ENCODE results near the gene CPNE9.

CPNE9 gene

DNA sequence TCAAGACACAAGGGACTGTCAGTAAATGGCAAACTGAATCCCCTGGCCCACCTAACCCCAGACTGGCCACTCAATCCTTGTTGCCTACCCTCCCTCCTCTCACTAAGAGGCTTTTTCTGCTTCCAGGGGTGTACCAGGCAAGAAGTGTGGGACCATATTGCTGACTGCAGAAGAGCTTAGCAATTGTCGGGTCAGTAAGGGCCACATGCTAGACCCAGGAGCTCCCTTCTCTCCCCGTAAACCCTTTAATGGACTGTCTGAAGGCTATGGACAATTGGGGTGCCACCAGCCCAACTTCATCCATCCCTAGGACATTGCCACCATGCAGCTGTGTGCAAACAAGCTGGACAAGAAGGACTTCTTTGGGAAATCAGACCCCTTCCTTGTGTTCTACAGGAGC, 8.8 kb downstream of the CPNE9 start:
- Histone ChIP-seq H4K20me1 (ENCODE audit: low read depth, low read length) (no peaks in the 10 kb centered on the region), H3K9me2 (replicated peaks; ENCODE audit: insufficient read depth, low read length) (no peaks in the 10 kb centered on the region), H3F3A (ENCODE audit: insufficient read depth) (no peaks in the 10 kb centered on the region), H3K4me2 (ENCODE audit: low read depth, low read length, poor library complexity, severe bottlenecking) (no peak overlapping the region), H3K9me3 (ENCODE audit: insufficient read depth, low read length) (no peaks in the 10 kb centered on the region), H2AFZ (ENCODE audit: low read depth, low read length, severe bottlenecking) (no peak overlapping the region), H3K27me3 (ENCODE audit: low read length) (no peaks in the 10 kb centered on the region), H3K9ac (ENCODE audit: low read length) (no peak overlapping the region), H3K4me3 (ENCODE audit: insufficient read depth, low read length, poor library complexity, severe bottlenecking) (no peak overlapping the region), H3K79me2 (ENCODE audit: insufficient read depth, low read length) (no peaks in the 10 kb centered on the region), H3K27ac (ENCODE audit: low read depth, low read length) (no peak overlapping the region), H3K36me3 (ENCODE audit: low read length) (no peaks in the 10 kb centered on the region)
- TF ChIP-seq, protein P1, sequence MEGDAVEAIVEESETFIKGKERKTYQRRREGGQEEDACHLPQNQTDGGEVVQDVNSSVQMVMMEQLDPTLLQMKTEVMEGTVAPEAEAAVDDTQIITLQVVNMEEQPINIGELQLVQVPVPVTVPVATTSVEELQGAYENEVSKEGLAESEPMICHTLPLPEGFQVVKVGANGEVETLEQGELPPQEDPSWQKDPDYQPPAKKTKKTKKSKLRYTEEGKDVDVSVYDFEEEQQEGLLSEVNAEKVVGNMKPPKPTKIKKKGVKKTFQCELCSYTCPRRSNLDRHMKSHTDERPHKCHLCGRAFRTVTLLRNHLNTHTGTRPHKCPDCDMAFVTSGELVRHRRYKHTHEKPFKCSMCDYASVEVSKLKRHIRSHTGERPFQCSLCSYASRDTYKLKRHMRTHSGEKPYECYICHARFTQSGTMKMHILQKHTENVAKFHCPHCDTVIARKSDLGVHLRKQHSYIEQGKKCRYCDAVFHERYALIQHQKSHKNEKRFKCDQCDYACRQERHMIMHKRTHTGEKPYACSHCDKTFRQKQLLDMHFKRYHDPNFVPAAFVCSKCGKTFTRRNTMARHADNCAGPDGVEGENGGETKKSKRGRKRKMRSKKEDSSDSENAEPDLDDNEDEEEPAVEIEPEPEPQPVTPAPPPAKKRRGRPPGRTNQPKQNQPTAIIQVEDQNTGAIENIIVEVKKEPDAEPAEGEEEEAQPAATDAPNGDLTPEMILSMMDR (IDR thresholded peaks at IDR 0.05; ENCODE audit: insufficient read depth, low read length, poor library complexity, severe bottlenecking), result no peak
- TF ChIP-seq EZH2phosphoT487 (conservative IDR thresholded peaks at IDR 0.05; ENCODE audit: low read length), result no peak

DNA sequence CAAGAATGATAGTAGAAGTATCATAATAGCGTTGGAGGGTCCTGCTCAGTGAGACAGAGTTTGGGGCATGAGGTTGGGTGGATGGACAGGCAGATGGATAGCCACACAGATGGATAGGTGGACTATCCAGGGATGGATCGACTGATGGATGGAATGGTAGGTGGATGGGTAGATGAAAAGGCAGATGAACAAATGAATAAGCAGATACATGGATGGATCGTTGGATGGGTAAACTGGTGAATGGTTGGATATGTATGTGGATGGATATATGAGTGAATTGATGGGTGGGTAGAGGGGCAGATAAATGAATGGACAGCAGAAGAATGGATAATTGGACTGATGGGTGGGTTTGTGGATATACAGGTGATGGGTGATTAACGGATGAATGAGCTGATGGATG, 9.5 kb downstream of the CPNE9 start:
- Histone ChIP-seq H3K4me3 (ENCODE audit: insufficient read depth, low read length, poor library complexity, severe bottlenecking) (no peak overlapping the region), H3K27ac (ENCODE audit: low read depth, low read length) (no peak overlapping the region), H3K9me2 (replicated peaks; ENCODE audit: insufficient read depth, low read length) (no peaks in the 10 kb centered on the region), H3K9me3 (ENCODE audit: insufficient read depth, low read length) (no peaks in the 10 kb centered on the region), H3K79me2 (ENCODE audit: insufficient read depth, low read length) (no peaks in the 10 kb centered on the region), H3F3A (ENCODE audit: insufficient read depth) (no peaks in the 10 kb centered on the region), H4K20me1 (ENCODE audit: low read depth, low read length) (no peaks in the 10 kb centered on the region), H3K36me3 (ENCODE audit: low read length) (no peaks in the 10 kb centered on the region), H3K27me3 (ENCODE audit: low read length) (no peaks in the 10 kb centered on the region), H3K4me2 (ENCODE audit: low read depth, low read length, poor library complexity, severe bottlenecking) (no peak overlapping the region), H3K9ac (ENCODE audit: low read length) (no peak overlapping the region), H2AFZ (ENCODE audit: low read depth, low read length, severe bottlenecking) (no peak overlapping the region)
- TF ChIP-seq EZH2phosphoT487 (conservative IDR thresholded peaks at IDR 0.05; ENCODE audit: low read length), result no peak

DNA sequence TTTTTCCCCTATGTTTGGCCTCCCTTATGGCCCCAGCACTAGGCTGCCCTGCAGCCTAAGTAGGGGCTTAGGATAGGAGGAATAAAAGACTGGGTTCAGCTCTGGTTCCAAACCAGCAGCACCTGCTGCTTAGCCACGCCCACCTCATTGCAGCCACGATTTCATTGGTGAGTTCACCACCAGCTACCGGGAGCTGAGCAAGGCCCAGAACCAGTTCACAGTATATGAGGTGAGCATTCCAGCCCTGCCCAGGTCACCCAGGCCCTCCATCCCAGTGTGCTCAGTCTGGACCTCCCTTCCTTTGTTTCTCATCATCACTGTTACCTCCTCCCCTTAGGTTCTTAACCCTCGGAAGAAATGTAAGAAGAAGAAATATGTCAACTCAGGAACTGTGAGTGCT, 11.5 kb downstream of the CPNE9 start:
- Histone ChIP-seq H2AFZ (ENCODE audit: low read depth, low read length, severe bottlenecking) (no peak overlapping the region), H3K79me2 (ENCODE audit: insufficient read depth, low read length) (no peaks in the 10 kb centered on the region), H3K27me3 (ENCODE audit: low read length) (no peaks in the 10 kb centered on the region), H4K20me1 (ENCODE audit: low read depth, low read length) (no peaks in the 10 kb centered on the region), H3K4me3 (ENCODE audit: insufficient read depth, low read length, poor library complexity, severe bottlenecking) (no peak overlapping the region), H3K4me2 (ENCODE audit: low read depth, low read length, poor library complexity, severe bottlenecking) (no peak overlapping the region), H3K9me3 (ENCODE audit: insufficient read depth, low read length) (no peaks in the 10 kb centered on the region), H3K9me2 (replicated peaks; ENCODE audit: insufficient read depth, low read length) (no peaks in the 10 kb centered on the region), H3K36me3 (ENCODE audit: low read length) (no peaks in the 10 kb centered on the region), H3F3A (ENCODE audit: insufficient read depth) (no peaks in the 10 kb centered on the region), H3K27ac (ENCODE audit: low read depth, low read length) (no peak overlapping the region), H3K9ac (ENCODE audit: low read length) (no peak overlapping the region)
- no peak for TF ChIP-seq EZH2phosphoT487 (conservative IDR thresholded peaks at IDR 0.05; ENCODE audit: low read length)
- TF ChIP-seq, protein P1 (IDR thresholded peaks at IDR 0.05; ENCODE audit: insufficient read depth, low read length, poor library complexity, severe bottlenecking), result no peak

DNA sequence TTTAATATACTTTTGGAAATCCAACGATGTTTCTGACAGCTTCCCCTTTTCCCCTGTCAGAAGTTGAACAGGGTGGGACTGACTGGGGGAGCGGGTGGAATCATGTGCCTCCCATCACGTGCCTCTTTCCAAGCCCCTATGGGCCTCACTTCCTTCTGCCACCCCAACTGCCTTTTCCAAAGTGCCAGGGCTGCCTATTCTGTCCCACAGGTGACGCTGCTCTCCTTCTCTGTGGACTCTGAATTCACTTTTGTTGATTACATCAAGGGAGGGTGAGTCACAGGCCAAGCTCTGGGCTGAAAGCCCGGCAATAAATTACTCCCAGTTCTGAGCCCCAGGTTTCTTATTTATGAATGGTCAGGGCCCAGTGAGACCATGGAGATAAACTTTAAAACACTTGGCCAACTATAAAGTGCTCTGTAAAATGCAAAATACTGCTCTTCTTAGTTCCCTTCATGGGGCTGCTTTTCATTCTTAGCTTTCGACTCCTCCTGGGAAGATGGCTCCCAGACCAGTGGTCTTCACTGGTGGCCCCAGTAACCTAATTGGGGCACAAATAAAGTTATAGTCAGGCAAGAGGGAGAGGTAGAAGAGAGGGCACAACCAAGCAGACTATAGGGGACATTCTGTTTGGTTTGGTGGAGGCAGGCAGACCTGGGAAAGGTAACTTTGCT, 12.3 kb downstream of the CPNE9 start:
- no peak overlapping the region for H2AFZ ChIP-seq (ENCODE audit: low read depth, low read length, severe bottlenecking)
- TF ChIP-seq EZH2phosphoT487 (conservative IDR thresholded peaks at IDR 0.05; ENCODE audit: low read length), result no peak
- no peak overlapping the region for H3K9ac ChIP-seq (ENCODE audit: low read length)
- H3K4me3 ChIP-seq (ENCODE audit: insufficient read depth, low read length, poor library complexity, severe bottlenecking), result no peak overlapping the region
- no peaks in the 10 kb centered on the region for H4K20me1 ChIP-seq (ENCODE audit: low read depth, low read length)
- no peaks in the 10 kb centered on the region for H3K36me3 ChIP-seq (ENCODE audit: low read length)
- no peaks in the 10 kb centered on the region for H3K79me2 ChIP-seq (ENCODE audit: insufficient read depth, low read length)
- H3K9me2 ChIP-seq (replicated peaks; ENCODE audit: insufficient read depth, low read length), result no peaks in the 10 kb centered on the region
- no peaks in the 10 kb centered on the region for H3K9me3 ChIP-seq (ENCODE audit: insufficient read depth, low read length)
- H3K27me3 ChIP-seq (ENCODE audit: low read length), result no peaks in the 10 kb centered on the region
- H3F3A ChIP-seq (ENCODE audit: insufficient read depth), result no peaks in the 10 kb centered on the region
- no peak overlapping the region for H3K27ac ChIP-seq (ENCODE audit: low read depth, low read length)
- H3K4me2 ChIP-seq (ENCODE audit: low read depth, low read length, poor library complexity, severe bottlenecking), result no peak overlapping the region

Data from SU-DHL-6 (cell line).